ENCODE results near the gene DPYSL4.

Gene DPYSL4

DNA sequence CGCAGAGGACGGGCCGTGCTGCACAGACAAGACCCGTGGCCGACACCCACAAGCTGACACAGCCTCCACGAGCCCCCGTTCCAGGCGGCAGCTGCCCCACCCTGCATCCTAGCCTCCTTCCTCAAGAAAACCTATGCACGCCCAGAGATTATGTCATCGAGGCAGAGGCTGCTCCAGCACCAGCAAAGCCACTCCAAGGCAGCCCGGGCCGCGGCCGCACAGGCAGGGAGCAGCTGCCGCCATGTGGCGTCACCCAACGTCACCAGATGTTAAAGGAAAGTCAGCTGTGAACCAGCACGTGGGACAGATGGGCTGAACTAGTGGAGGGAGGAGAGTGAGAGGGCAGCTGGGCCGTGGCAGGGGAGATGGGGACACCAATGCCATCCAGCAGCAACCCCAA is 61.2 kb downstream of the DPYSL4 start:
- no peak for FAIRE-seq

- FAIRE-seq: no peak
Measured at GRCh38 chr10:132248455-132249225, 61.9 kb downstream of the DPYSL4 start.

GRCh38 chr10:132249226-132249724 is 62.5 kb downstream of the DPYSL4 start:
- no peak for FAIRE-seq

GRCh38 chr10:132249824-132250375 is 63.2 kb downstream of the DPYSL4 start:
- no peak for FAIRE-seq

DNA sequence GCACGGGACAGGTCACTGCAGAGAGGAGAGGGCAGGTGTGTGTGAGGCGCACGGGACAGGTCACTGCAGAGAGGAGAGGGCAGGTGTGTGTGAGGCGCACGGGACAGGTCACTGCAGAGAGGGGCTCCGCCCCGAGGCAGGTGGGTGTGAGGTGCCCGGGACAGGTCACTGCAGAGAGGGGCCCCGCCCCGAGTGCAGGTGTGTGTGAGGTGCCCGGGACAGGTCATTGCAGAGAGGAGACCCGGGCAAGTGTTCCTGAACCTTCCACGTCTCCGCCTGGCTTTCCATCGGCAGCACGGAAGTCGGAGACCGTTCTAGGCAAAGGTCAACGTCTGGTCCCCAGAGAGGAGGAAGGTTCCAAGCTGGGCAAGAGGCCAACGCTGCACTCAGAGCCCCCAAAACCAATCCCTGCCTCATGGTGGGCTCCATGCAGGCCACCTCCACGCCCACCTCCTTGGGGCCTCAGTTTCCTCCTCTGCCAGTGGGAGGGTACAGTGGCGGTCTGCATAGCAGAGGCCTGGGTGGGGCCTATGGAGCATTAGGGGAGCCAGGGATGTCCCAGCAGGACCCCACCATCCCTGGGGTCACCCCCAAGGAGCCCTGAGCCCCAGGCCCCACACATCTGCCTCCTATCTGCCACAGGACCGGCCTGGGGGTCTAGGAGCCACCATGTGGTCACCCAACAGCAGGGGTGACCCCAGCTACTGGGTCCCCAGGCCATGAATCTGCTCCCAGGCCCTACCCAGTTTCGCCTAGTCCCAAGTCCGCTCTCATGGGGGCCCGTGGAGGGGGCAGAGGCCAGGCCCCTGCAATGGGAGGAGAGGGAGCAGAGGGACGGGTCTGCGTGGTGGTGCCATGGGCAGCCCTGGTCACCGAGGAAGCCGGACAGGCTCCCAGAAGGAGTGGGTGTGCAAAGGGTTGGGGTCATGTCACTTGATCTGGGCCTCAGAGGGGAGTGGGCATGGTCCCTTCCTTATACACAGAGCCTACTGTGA is 64.0 kb downstream of the DPYSL4 start:
- no peak for FAIRE-seq

DNA sequence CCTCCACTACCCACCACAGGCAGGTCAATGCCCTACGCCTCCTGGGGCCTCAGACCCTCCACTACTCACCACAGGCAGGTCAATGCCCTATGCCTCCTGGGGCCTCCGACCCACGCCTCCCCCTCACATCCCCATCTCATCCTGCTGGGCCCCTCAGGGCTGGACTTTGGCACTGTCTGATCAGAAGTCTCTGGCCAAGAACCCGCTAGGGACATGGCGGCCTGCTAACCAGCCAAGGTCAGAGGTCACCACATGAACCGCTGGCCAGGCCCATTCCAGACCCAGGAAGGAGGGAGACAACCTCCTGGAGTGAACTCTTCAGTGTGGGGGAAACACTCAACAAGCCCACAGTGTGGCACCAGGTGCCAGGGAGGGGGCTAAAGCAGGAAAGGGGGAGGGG is 65.2 kb downstream of the DPYSL4 start:
- no peak for FAIRE-seq

GRCh38 chr10:132252412-132252811 is 65.7 kb downstream of the DPYSL4 start:
- FAIRE-seq: no peak

DNA sequence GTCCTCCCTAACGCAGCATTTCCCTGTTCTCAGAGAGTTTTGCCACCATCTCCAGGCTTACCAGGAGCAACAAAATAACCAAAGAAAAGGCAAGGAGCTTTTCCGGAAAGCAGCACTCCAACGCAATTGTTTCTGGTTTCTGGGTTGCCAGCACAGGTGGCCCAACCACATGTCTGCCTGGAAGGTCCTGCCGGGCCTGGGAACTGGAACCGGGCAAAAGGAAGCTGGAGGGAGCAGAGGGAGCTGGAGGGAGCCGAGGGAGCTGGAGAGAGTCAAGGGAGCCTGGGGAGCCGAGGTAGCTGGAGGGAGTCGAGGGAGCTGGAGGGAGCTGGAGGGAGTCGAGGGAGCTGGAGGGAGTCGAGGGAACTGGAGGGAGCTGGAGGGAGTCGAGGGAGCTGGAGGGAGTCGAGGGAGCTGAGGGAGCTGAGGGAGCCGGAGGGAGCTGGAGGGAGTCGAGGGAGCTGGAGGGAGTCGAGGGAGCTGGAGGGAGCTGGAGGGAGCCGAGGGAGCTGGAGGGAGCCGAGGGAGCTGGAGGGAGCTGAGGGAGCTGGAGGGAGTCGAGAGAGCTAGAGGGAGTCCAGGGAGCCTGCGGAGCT is 66.4 kb downstream of the DPYSL4 start:
- FAIRE-seq: no peak

DNA sequence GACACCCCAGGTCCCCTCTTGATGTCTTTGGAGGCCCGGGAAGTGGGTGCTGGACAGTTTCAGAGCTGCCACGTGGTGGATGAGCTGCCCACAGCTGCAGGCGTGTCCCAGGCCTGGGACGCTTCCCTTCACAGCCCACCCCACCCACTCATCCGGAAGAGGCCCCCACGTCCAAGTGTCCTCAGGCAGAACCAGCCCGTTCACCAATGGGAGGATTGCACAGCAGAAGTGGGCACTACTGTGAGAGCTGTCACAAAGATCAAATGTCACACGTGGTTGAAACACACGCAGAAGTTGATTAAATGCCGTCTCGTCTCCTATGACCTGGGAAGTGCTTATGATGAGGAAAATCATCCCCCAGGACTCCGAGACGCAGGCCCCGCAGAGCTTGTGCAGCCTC is 68.1 kb downstream of the DPYSL4 start:
- FAIRE-seq: no peak

All from A204.1 (cell line).